CD14-positive monocyte (primary cell): Measurements from ENCODE around the gene CTF1. TPM values are rescaled to one million over a fixed set of nuclear protein-coding genes. Genes with fewer than 3 reads are reported as not detected.

Experiments used
- DNase-seq, 3 donors: peaks; one replicate each; pipeline ENCODE4 v3.0.0-alpha.2; 2011 to 2022
- H2AFZ ChIP-seq: 2 replicates; pipeline ENCODE4 v1.6.0; 2012; ENCODE audit warnings: mild to moderate bottlenecking, low read depth, low read length, inconsistent platforms; ENCODE audit not compliant: insufficient read depth, poor library complexity, severe bottlenecking
- H3K27ac ChIP-seq, 2 donors: 1 replicate in 1 of 2; 2 replicates in 1 of 2; pipeline ENCODE4 v1.5.1; 2012 to 2013; ENCODE audit warnings: low read length in 2 of 2, control low read depth in 1 of 2, inconsistent platforms in 1 of 2, low read depth in 1 of 2, mild to moderate bottlenecking in 1 of 2
- H3K27me3 ChIP-seq, 2 donors: one replicate each; pipeline versions ENCODE4 v1.6.0 to v1.6.1; 2011 to 2013; ENCODE audit warnings: low read length in 2 of 2; ENCODE audit not compliant: control insufficient read depth in 2 of 2, insufficient read depth in 2 of 2
- H3K36me3 ChIP-seq, 2 donors: replicated peaks in 1 of 2; 1 replicate in 1 of 2; 2 replicates in 1 of 2; pipeline versions ENCODE4 v1.5.1 to v1.6.1; 2012 to 2013; ENCODE audit warnings: low read length in 2 of 2, control low read depth in 1 of 2, inconsistent platforms in 1 of 2, mild to moderate bottlenecking in 1 of 2; ENCODE audit not compliant: insufficient read depth in 2 of 2, control insufficient read depth in 1 of 2
- H3K4me1 ChIP-seq, 2 donors: 1 replicate in 1 of 2; 2 replicates in 1 of 2; pipeline versions ENCODE4 v1.5.1 to v1.6.1; 2012 to 2013; ENCODE audit warnings: low read length in 2 of 2, control low read depth in 1 of 2, inconsistent platforms in 1 of 2, mild to moderate bottlenecking in 1 of 2, moderate library complexity in 1 of 2; ENCODE audit not compliant: insufficient read depth in 2 of 2, control insufficient read depth in 1 of 2
- H3K4me2 ChIP-seq: replicated peaks from 2 replicates; pipeline ENCODE3; 2012; ENCODE audit warnings: low read length, moderate library complexity, mild to moderate bottlenecking; ENCODE audit not compliant: poor library complexity, severe bottlenecking; ENCODE audit errors: extremely low read depth
- H3K4me3 ChIP-seq, 3 experiments: fragments of 200-600 bp in 1 of 3; sonication (generic) in 1 of 3; replicated peaks in 1 of 3; 1 replicate in 2 of 3; 2 replicates in 1 of 3; pipeline ENCODE4 v1.5.1; 2011 to 2013; ENCODE audit warnings: low read length in 3 of 3, mild to moderate bottlenecking in 3 of 3, control low read depth in 2 of 3, low read depth in 2 of 3, inconsistent platforms in 1 of 3, moderate library complexity in 1 of 3
- H3K79me2 ChIP-seq: 2 replicates; pipeline ENCODE4 v1.6.0; 2012; ENCODE audit warnings: mild to moderate bottlenecking, control low read depth, inconsistent platforms, low read length, moderate library complexity; ENCODE audit not compliant: insufficient read depth
- H3K9ac ChIP-seq: 2 replicates; pipeline ENCODE4 v1.6.0; 2017; ENCODE audit warnings: low read length, mild to moderate bottlenecking; ENCODE audit not compliant: insufficient read depth, poor library complexity, severe bottlenecking
- H3K9me3 ChIP-seq, 2 donors: replicated peaks in 1 of 2; 1 replicate in 1 of 2; 2 replicates in 1 of 2; pipeline versions ENCODE4 v1.5.1 to v1.6.1; 2012 to 2013; ENCODE audit warnings: low read length in 2 of 2, control low read depth in 1 of 2; ENCODE audit not compliant: control insufficient read depth in 1 of 2, insufficient read depth in 1 of 2
- H4K20me1 ChIP-seq: 2 replicates; pipeline ENCODE4 v1.6.0; 2012; ENCODE audit warnings: mild to moderate bottlenecking, low read length, control low read depth, moderate library complexity; ENCODE audit not compliant: insufficient read depth
- H3K27ac Mint-ChIP-seq, 7 donors: one replicate each; pipeline ENCODE4 v1.8.0; 2020; ENCODE audit warnings: mild to moderate bottlenecking in 7 of 7, mixed read lengths in 7 of 7, moderate library complexity in 6 of 7, inconsistent platforms in 2 of 7
- H3K27me3 Mint-ChIP-seq, 3 donors: one replicate each; pipeline ENCODE4 v1.8.0; 2021 to 2022; ENCODE audit warnings: low read depth in 3 of 3, mild to moderate bottlenecking in 3 of 3, mixed read lengths in 3 of 3, moderate library complexity in 3 of 3, inconsistent platforms in 1 of 3
- H3K36me3 Mint-ChIP-seq, 2 donors: one replicate each; pipeline ENCODE4 v1.8.0; 2020; ENCODE audit warnings: mixed read lengths in 2 of 2, inconsistent platforms in 1 of 2, mild to moderate bottlenecking in 1 of 2
- H3K4me1 Mint-ChIP-seq: one replicate; pipeline ENCODE4 v1.8.0; 2020; ENCODE audit warnings: mild to moderate bottlenecking, mixed read lengths
- H3K4me3 Mint-ChIP-seq, 2 donors: one replicate each; pipeline ENCODE4 v1.8.0; 2020; ENCODE audit warnings: mild to moderate bottlenecking in 2 of 2, mixed read lengths in 2 of 2, moderate library complexity in 1 of 2
- H3K9me3 Mint-ChIP-seq, 7 donors: one replicate each; pipeline ENCODE4 v1.8.0; 2020 to 2022; ENCODE audit warnings: mixed read lengths in 7 of 7, mild to moderate bottlenecking in 6 of 7, moderate library complexity in 6 of 7, inconsistent platforms in 2 of 7
- CTCF ChIP-seq: fragments of 200-600 bp; IDR thresholded peaks from one replicate; pipeline ENCODE4 v1.8.0; 2022; ENCODE audit warnings: antibody characterized with exemption, mild to moderate bottlenecking
- WGBS: methylation state at CpG from one replicate; pipeline ENCODE4 v1.1.5; 2013; ENCODE audit warnings: missing lambda C conversion rate; ENCODE audit not compliant: insufficient coverage; 5-methylcytosine and 5-hydroxymethylcytosine counted together
- intact Hi-C, 2 donors: fragments of 100-400 bp; cut with micrococcal nuclease; formaldehyde crosslinking; loops; one replicate each; pipeline versions ENCODE4 v1.15.0 to v1.15.1; 2023
- polyA plus RNA-seq, 3 donors: library from polyadenylated mRNA; depleted of rRNA in 1 of 3; unstranded in 2 of 3; stranded (reverse) in 1 of 3; fragments of 300-500 nt in 2 of 3; fragments of >200 nt in 1 of 3; fragmentation: Illumina TruSeq in 2 of 3; gene quantifications; 1 replicate in 2 of 3; 2 replicates in 1 of 3; pipeline ENCODE4 v1.2.3, GENCODE V29; 2012 to 2021

CTF1 gene
- polyA plus RNA-seq, 3 donors, result 0.93 TPM; not detected in 2

- Mint-ChIP-seq H3K4me1 (peaks cover 23% of the 10 kb centered on the region), H3K36me3 (peaks cover 14 to 23% of the 10 kb centered on the region in 2 donors), H3K27ac (peak overlapping the region in 1 of 7 donors; percentile 57), H3K4me3 (no peak overlapping the region), H3K9me3 (peaks cover 0 to 2% (median 0%) of the 10 kb centered on the region in 7 donors), H3K27me3 (no peaks in the 10 kb centered on the region)
- intact Hi-C loops, result loop anchor here (5.0 to 10.0 kb wide), 3 partner anchors 160 to 270 kb away; partner anchors contain the start of genes CFAP119 (in 1 of the 2), FBRS (in 1 of the 2), PRR14 (in 1 of the 2) and RNF40 (in 1 of the 2)
- TF ChIP-seq CTCF, result no peak
- peak overlapping the region in 1 of 3 experiments; percentile 85 for H3K4me3 ChIP-seq
- 94% methylated on average over 11 of the region's 11 CpGs for WGBS
- H3K27ac ChIP-seq, result no peak overlapping the region
- no peaks in the 10 kb centered on the region for H3K9me3 ChIP-seq
- no peak for DNase-seq
- peaks cover 12 to 24% of the 10 kb centered on the region in 2 donors for H3K36me3 ChIP-seq
- H4K20me1 ChIP-seq, result no peaks in the 10 kb centered on the region
- no peak overlapping the region for H3K9ac ChIP-seq
- peaks cover 12 to 20% of the 10 kb centered on the region in 2 donors for H3K4me1 ChIP-seq
- no peaks in the 10 kb centered on the region for H3K27me3 ChIP-seq
- no peak overlapping the region for H2AFZ ChIP-seq
- H3K4me2 ChIP-seq, result peak overlapping the region; percentile 80
- H3K79me2 ChIP-seq, result no peaks in the 10 kb centered on the region
Measured at GRCh38 chr16:30924913-30925631, 28.7 kb downstream of the CTF1 start.

DNA sequence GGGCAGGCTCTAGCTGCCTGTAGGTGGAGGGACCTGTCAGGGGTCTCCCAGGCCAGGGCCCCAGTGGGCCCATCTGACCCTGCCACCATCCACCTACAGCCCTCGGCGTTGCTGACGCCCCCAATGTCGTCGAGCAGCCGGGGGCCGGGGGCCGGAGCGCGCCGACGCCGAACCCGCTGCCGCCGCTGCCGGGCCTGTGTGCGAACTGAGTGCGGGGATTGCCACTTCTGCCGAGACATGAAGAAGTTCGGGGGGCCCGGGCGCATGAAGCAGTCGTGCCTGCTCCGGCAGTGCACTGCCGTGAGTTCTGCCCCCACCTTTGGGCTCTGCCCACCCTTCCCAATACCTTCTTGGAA lies 29.2 kb downstream of the CTF1 start:
- no peaks in the 10 kb centered on the region for H3K27me3 ChIP-seq
- peaks cover 17 to 26% of the 10 kb centered on the region in 2 donors for H3K36me3 Mint-ChIP-seq
- DNase-seq, result no peak
- no peak overlapping the region for H3K9ac ChIP-seq
- H3K4me3 ChIP-seq, result no peak overlapping the region
- H3K27ac Mint-ChIP-seq, result no peak overlapping the region
- no peaks in the 10 kb centered on the region for H4K20me1 ChIP-seq
- peaks cover 0 to 2% (median 0%) of the 10 kb centered on the region in 7 donors for H3K9me3 Mint-ChIP-seq
- H3K4me1 ChIP-seq, result peaks cover 12 to 20% of the 10 kb centered on the region in 2 donors
- WGBS, result 92% methylated on average over 26 of the region's 26 CpGs
- no peak for TF ChIP-seq CTCF
- intact Hi-C loops, result loop anchor here in 1 of 2 donors (10.0 kb wide), 2 partner anchors 161 to 271 kb away; partner anchors contain the start of genes CFAP119, FBRS, PRR14 and RNF40
- no peaks in the 10 kb centered on the region for H3K79me2 ChIP-seq
- H3K27me3 Mint-ChIP-seq, result no peaks in the 10 kb centered on the region
- H3K9me3 ChIP-seq, result no peaks in the 10 kb centered on the region
- H3K4me3 Mint-ChIP-seq, result no peak overlapping the region
- no peak overlapping the region for H3K27ac ChIP-seq
- H3K36me3 ChIP-seq, result peaks cover 15 to 30% of the 10 kb centered on the region in 2 donors
- no peak overlapping the region for H3K4me2 ChIP-seq
- no peak overlapping the region for H2AFZ ChIP-seq
- H3K4me1 Mint-ChIP-seq, result peaks cover 23% of the 10 kb centered on the region
